ENCODE measurements around the gene GUCA1C. TPM values are rescaled to one million over a fixed set of nuclear protein-coding genes. Genes with fewer than 3 reads are reported as not detected.
A peak's percentile ranks its signal among the peaks of the same experiment; 100 is the strongest.

The GUCA1C gene
- total and polyA plus RNA-seq, 2 donors (not counting 3 experiments of a cell fraction or from before 2014, with no cell fraction given) = not detected

DNA sequence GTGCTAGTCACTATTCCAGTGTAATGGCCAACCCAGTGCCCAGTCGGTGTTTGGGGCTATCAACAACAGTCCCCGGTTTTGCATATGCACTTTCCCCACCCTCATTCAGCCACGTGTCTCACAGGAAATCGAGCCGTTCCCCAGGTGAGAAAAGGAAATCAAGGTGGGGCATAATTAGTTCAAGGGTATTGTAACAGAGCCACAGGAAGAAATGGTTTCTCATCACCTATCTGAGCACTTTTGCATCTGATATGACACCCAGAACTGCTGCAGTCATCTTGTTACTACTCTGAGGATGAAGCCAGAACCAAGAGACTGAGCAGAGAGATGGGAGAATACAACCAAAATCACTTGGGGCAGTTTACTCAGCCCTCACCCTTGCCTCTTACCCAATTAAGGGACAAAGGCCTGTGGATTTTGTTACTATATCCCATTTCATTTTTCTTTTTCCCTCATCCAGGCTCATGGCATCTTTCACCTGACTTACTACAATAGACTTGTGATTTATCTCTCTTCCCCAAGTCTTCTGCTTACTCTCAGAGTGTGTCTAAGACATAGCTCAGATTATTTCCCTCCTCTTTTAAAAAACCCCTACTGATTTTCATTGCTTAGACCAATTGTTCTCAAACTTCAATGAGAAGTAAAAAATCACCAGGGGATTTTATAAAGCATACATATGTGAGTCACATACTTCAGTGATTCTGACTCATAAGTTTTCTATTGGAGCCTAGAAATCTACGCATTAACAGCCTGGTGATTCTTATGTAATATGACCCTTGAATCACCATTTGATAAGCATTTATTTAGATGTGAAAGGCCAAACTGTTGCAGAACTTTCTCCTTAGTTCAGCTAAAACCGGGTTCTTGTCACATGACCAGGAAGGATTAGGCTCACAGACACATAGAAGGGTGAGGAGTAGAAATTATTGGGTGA, 90.5 kb downstream of the GUCA1C start:
- POLR2A ChIA-PET = no interaction called here
- no peaks in the 10 kb centered on the region for H3K9me3 ChIP-seq (replicated peaks; ENCODE audit: control insufficient read depth, insufficient read depth, low read length)
- DNase-seq (ENCODE audit: low read depth, low spot score) (peak; percentile 2), FAIRE-seq (no peak)
- no peak overlapping the region for H3K27ac ChIP-seq (ENCODE audit: insufficient read depth, low read depth, low read length)
- TF ChIP-seq GATA2 (IDR thresholded peaks at IDR 0.05; ENCODE audit: insufficient read depth, insufficient read length, low read depth, low read length) (no peak), EZH2 (IDR thresholded peaks at IDR 0.05; ENCODE audit: borderline replicate concordance, low read depth, low read length, severe bottlenecking) (no peak), POLR2A (IDR thresholded peaks at IDR 0.05; ENCODE audit: low read depth, low read length) (no peak), MAX (IDR thresholded peaks at IDR 0.05; ENCODE audit: insufficient read depth, insufficient read length) (no peak), FOS (IDR thresholded peaks at IDR 0.05; ENCODE audit: borderline replicate concordance, insufficient read depth, low read length) (peak; percentile 24)
- H3K9ac ChIP-seq (replicated peaks; ENCODE audit: extremely low read depth, insufficient read depth, low read length) = no peak overlapping the region
- intact Hi-C loops (cut with micrococcal nuclease) = no loop called here
- no peak overlapping the region for H3K4me3 ChIP-seq (replicated peaks in 1 of 3; ENCODE audit: insufficient read depth in 1 of 3, low read depth in 1 of 3, low read length in 3 of 3)
- H4K20me1 ChIP-seq (replicated peaks; ENCODE audit: control insufficient read depth, extremely low read depth, insufficient read depth, low read length) = no peaks in the 10 kb centered on the region
- no peaks in the 10 kb centered on the region for H3K36me3 ChIP-seq (ENCODE audit: control insufficient read depth in 2 of 2, extremely low read depth in 1 of 2, insufficient read depth in 2 of 2, low read length in 2 of 2)
- no peaks in the 10 kb centered on the region for H3K9me1 ChIP-seq (replicated peaks; ENCODE audit: control insufficient read depth, extremely low read depth, insufficient read depth, low read length)
- H2AFZ ChIP-seq (ENCODE audit: low read depth, low read length) = no peak overlapping the region
- H3K27me3 ChIP-seq (ENCODE audit: control insufficient read depth in 2 of 2, insufficient read depth in 2 of 2, low read length in 2 of 2) = no peaks in the 10 kb centered on the region
- CTCF ChIA-PET = no interaction called here
- no peaks in the 10 kb centered on the region for H3K79me2 ChIP-seq (ENCODE audit: control insufficient read depth, insufficient read depth, low read length)
- no TSS peak for BruUV-seq (replicated peaks)
- dilution Hi-C loops (cut with MboI; ENCODE audit: extremely low pct_ligation_motif_present, low sequenced_read_pairs) = no loop called here
- no peak overlapping the region for H3K4me2 ChIP-seq (ENCODE audit: insufficient read depth, low read length)
- H3K4me1 ChIP-seq (ENCODE audit: control insufficient read depth, extremely low read depth, insufficient read depth, low read length) = no peaks in the 10 kb centered on the region

GRCh38 chr3:108861401-108861800, 92.3 kb downstream of the GUCA1C start:
- Histone ChIP-seq H4K20me1 (replicated peaks; ENCODE audit: control insufficient read depth, extremely low read depth, insufficient read depth, low read length) (no peaks in the 10 kb centered on the region), H3K9me1 (replicated peaks; ENCODE audit: control insufficient read depth, extremely low read depth, insufficient read depth, low read length) (no peaks in the 10 kb centered on the region), H3K4me1 (ENCODE audit: control insufficient read depth, extremely low read depth, insufficient read depth, low read length) (no peaks in the 10 kb centered on the region), H2AFZ (ENCODE audit: low read depth, low read length) (no peak overlapping the region), H3K36me3 (ENCODE audit: control insufficient read depth in 2 of 2, extremely low read depth in 1 of 2, insufficient read depth in 2 of 2, low read length in 2 of 2) (no peaks in the 10 kb centered on the region), H3K9me3 (replicated peaks; ENCODE audit: control insufficient read depth, insufficient read depth, low read length) (no peaks in the 10 kb centered on the region), H3K4me3 (replicated peaks in 1 of 3; ENCODE audit: insufficient read depth in 1 of 3, low read depth in 1 of 3, low read length in 3 of 3) (no peak overlapping the region), H3K79me2 (ENCODE audit: control insufficient read depth, insufficient read depth, low read length) (no peaks in the 10 kb centered on the region), H3K27me3 (ENCODE audit: control insufficient read depth in 2 of 2, insufficient read depth in 2 of 2, low read length in 2 of 2) (no peaks in the 10 kb centered on the region), H3K9ac (replicated peaks; ENCODE audit: extremely low read depth, insufficient read depth, low read length) (no peak overlapping the region), H3K4me2 (ENCODE audit: insufficient read depth, low read length) (no peak overlapping the region), H3K27ac (ENCODE audit: insufficient read depth, low read depth, low read length) (no peak overlapping the region)
- ChIA-PET CTCF (no interaction called here), POLR2A (no interaction called here)
- DNase-seq (ENCODE audit: low read depth, low spot score) (no peak), FAIRE-seq (no peak)
- intact Hi-C loops (cut with micrococcal nuclease) (no loop called here), dilution Hi-C loops (cut with MboI; ENCODE audit: extremely low pct_ligation_motif_present, low sequenced_read_pairs) (no loop called here)
- TF ChIP-seq POLR2A (IDR thresholded peaks at IDR 0.05; ENCODE audit: low read depth, low read length) (no peak), EZH2 (IDR thresholded peaks at IDR 0.05; ENCODE audit: borderline replicate concordance, low read depth, low read length, severe bottlenecking) (no peak), GATA2 (IDR thresholded peaks at IDR 0.05; ENCODE audit: insufficient read depth, insufficient read length, low read depth, low read length) (no peak), MYC (IDR thresholded peaks at IDR 0.05; ENCODE audit: low read depth, low read length) (no peak), POLR2AphosphoS5 (IDR thresholded peaks at IDR 0.05; ENCODE audit: insufficient read depth, low read depth, low read length) (no peak), JUN (IDR thresholded peaks at IDR 0.05; ENCODE audit: borderline replicate concordance, insufficient read depth, insufficient read length, low read depth) (no peak), CTCF (IDR thresholded peaks at IDR 0.05; ENCODE audit: extremely low read depth in 1 of 2, insufficient read depth in 1 of 2, low read depth in 1 of 2, low read length in 2 of 2) (no peak)
- no TSS peak for BruUV-seq (replicated peaks)
